GM21529 (cell line): ENCODE results near the gene PTGIR.
"Not testable (repeated sequence)": the region's sequence is repeated elsewhere in the genome, so short reads cannot be mapped to it uniquely, and the experiment has no call there.

Experiments used
- ATAC-seq: cut with Tn5 transposase; IDR thresholded peaks from one replicate; pipeline ENCODE4 v1.9.1; 2021; ENCODE audit not compliant: unreplicated experiment

PTGIR gene

DNA sequence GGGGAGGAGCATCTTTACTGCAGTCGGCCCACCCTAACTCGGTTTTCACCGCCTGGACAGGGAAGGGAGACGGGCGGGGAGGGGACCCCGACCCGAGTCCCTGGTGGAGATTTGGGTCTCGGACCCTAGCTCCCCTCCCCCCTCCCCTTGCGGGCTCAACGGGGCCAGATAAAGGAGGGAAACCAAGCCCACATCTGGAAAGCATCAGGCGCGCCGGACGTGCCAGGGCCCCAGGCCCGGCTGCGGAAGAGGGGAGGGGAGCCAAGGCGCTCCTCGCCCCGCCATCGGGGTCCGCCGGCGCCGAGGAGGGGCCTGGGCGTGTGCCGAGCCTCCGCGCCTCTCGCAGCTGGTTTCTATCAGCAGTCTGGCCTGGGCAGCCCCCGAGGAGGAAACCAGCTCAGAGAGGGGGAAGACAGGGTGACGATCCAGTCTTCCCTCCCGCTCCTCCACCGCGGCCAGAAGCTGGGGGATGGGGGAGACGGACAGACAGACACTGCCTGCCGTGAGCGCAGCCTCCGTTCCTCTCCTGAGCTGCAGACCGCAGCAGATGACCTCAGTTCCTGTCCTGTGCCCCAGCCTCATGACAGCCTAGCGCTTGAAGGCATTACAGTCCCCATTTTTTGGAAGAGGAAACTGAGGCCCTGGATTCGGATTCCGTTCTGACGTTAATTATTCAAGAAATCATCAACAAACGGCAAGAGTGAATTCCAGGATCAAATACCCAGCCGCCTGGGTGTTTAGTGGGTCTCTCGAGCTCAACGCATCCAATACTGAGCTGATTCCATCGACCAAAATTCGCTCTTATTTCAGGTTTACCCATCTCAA is 14.7 kb upstream of the PTGIR start:
- no peak for ATAC-seq

DNA sequence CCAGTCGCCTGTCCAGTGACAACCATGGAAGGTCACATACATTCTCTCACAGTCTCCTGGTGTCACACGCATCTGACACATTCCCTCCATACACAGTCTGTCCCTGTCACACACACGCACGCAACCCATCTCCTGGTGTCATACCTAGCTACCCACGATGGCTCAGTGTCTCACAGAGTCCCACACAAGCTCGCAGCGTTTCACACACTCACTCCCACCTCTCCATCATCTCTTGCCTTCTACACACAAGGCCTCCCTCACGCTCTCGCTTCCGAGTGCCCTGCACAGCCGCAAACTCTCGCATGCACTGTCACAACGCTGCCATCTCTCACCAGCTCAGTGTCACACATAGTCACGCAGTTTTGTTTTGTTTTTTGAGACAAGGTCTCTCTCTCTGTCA is 12.3 kb upstream of the PTGIR start:
- ATAC-seq = no peak

DNA sequence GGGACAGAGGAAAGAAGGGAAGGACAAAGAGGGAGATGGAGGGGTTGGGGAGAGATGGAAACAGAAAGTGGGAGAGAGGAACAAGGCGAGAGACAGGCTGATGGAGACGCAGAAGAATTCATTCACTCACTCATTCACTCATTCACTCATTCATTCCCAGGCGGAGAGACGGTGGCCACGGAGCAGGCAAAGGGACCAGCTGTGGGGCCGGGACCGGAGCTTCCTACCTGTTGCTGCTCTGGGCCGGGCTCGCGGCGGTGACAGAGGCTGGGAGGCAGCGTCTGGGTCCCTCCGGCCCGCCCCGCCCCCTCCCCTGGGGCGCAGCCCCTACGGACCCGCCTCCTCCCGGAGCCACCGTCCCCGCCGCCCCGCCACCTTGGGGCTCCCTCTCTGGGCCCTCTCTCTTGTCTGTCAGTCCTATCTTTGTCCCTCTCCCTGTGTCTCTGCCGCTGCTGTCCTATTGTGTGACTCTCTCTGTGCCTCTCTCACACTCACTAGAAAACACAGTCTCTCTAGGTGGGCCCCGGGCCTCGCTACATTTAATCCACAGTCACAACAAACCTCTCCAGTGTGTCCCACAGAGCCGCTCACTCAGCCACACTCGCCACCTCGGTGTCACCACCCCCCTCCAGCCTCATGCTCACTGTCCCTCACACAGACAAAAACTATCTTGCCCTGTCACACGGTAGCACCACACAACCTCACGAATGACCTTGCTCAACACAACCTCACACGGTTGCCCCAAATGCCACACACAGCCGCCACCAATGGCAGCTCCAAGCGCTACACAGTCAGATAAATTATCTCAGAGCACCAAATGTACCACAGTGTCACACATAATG is 11.3 kb upstream of the PTGIR start, which contains the start of gene GNG8:
Gene GNG8 (minus strand): TSS at position 283 of the 842 bp plus-strand sequence. CDS start 1,520 bp downstream, outside the sequence.
- no peak for ATAC-seq

DNA sequence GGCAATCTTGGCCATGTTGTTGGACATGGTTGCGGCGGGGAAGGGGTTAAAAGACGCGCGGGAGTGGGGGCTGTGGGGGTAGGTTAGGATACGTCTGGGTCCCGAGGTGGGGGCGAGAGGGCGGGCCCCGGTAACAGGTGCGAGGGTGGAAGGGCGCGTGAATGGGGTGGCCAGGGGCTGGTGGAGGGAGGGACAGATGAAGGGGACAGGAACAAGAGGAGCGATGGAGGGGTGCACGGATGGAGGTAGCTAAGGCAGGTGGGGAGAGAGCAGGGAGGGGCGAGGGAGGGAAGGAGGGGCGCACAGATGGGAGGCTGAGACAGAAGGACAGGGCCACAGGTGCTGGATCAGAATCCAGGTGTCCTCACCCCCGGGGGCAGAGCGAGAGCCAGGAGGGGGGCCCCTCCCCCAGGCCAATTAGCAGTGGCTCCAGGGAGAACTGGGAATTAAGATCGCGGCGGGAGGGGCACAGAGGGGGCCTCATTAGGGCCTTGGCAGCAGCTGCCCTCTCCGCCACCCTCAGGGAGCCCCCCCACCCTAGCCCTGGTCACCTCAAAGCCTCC is 9.8 kb upstream of the PTGIR start:
- no peak for ATAC-seq

DNA sequence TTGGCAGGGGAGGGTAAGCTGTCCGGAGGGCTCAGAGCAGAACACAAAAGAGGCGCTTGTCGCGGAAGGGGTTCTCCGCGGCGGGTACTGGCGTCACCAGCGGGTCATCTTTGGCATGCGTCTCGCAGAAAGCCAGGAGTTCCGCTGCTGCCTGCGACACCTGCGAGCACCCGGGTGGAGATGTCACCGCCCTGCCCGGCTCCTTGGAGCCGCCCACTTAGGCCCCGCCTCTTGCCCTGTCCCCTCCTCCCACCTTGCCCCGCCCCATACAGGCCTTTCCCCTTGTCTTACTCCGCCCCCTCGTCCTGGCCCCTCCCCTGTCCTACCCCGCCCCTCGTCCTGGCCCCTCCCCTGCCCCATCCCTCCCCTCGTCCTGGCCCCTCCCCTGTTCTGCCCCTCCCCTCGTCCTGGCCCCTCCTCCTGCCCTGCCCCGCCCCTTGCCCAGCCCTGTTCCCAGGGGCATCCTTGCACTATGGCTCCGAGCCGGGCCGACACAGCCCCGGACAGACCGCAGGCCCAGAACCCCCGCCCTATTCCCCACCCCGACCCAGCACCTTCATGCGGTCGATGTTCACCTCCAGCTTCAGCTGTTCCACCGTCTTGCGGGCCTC is 9.3 kb upstream of the PTGIR start:
- ATAC-seq = peak; percentile 58

DNA sequence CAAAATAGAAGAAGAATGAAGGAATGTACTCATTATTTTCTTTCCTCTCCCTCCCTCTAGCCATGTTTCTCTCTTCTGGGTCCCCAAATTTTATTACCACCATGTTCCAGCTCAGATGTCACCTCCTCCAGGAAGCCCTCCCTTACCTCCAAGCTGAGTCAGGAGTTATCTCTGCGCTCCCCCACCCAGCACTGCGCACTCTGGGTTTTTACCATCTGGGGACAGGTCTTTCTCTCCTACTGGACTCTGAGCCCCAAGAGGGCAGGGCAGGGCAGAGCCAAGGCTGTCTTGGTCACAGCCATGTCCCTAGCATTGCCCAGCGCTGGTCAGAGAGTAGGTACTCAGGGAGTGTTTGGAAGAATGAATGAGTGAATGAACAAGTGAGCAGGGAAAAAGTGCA is 8.2 kb upstream of the PTGIR start:
- ATAC-seq = no peak

DNA sequence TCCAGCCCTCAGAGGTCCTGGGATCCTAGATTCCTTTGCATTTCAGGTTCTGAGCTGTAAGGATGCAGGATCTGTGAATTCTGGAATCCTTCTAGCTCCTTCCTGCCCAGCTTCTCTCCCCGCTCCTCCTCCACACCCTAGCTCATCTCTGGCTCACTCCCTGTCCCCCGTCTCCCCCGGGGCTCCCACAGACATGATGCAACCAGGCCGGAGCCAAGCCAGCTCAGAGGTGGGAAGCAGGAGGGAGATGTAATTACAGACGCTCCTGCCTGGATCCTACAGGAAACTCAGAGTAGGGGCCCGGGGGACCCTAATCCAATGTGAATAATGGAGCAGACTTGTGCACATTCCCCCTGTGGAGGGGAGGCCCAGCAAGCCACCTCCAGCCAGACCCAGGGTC is 6.6 kb upstream of the PTGIR start:
- no peak for ATAC-seq

DNA sequence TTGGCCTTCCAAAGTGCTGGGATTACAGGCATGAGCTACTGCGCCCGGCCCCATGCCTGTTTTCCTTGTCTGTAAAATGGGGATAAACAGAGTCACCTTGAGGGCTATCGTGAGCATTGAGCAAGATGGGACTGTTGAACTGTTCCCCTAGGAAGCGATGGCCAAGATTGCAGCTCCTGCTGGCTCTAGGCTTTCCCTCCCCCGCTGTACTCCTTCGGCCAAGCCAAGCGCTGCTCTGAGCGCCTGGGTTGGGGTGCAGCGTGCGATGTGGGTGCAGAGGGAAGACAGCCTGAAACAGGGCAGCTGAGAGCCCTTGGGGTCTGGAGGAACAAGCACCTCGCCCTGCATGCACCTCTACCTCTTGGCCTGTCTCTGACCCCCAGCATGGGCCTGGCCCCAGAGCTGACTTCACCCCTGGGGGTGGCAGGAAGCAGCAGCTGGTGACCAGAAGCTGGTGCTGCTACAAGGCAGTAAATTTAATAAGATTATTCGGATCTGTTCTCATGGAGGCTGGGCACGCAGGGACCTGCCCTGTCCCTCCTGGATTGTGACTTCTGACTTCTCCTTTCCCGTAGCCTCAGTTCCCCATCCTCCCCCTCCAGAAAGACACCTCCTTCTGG is 5.8 kb upstream of the PTGIR start:
- ATAC-seq = no peak

DNA sequence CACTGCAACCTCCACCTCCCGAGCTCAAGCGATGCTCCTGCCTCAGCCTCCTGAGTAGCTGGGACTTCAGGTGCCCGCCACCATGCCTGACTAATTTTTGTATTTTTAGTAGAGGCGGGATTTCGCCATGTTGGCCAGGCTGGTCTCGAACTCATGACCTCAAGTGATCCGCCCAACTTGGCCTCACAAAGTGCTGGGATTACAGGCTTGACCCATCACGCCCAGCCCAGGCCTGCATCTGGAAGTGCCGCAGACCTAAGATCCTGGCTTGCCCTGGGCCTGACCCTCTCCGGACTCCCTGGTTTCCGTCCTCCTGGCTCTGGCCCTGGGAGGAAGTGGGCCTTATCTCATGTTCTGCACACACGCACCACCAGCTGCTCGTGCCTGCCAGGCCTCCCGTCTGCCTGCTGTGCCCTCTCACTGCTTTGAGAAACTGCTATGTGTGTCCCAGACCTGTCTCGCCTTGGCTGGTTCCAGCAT is 4.7 kb upstream of the PTGIR start:
- ATAC-seq = no peak

DNA sequence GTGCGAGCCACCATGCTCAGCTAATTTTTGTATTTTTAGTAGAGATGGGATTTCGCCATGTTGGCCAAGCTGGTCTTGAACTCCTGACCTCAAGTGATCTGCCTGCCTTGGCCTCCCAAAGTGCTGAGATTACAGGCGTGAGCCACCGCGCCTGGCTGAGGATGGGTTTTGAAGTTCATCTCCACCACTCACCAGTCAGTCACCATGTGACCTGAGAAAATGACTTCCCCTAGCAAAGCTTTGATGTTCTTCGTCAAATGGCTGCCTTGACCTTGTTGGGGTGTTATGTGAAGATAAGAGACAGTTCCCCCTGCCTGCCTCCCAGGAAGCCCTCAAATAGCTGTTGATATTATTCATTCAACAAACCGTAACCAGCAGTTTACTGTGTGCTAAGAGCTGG is 4.1 kb upstream of the PTGIR start:
- ATAC-seq = not testable (repeated sequence)

DNA sequence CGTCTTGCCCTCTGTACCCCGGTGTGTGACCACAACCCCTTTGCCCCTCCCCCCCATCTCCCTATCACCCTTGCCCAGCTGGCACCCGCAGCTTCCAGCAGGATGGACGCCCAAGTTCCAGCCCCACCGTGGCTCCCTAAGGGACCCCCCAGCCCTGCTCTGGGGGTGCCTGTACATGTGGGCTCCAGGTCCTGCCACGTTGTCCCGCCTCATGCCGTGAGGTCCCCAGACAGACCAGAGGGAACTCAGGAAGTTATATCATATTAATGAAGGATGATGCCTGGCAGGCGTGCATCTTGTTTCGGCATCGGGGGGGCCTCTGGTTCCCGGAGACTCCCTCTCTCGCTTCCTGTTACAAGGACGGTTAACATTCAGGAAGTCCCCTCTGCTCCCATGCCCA is 1.6 kb upstream of the PTGIR start:
- ATAC-seq = no peak

DNA sequence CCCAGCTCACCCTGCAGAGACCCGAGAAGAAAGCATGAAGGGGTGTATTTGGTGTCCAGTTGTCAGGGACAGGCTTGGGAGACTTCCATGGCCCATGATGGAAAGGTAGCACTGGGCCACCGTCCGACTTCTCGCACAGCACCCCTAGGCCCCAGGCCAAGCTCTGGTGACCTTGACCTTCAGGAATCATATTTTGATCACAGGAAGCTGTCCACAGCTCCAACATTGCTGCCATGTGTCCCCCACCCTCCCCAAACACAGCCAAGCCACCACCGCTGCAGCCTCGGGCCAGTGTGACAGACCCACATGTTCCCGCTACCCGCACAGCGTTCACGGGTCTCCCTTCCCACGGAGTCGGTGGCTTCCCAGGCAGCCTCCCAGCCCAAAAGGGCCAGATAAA is 842 bp upstream of the PTGIR start:
- ATAC-seq = no peak

DNA sequence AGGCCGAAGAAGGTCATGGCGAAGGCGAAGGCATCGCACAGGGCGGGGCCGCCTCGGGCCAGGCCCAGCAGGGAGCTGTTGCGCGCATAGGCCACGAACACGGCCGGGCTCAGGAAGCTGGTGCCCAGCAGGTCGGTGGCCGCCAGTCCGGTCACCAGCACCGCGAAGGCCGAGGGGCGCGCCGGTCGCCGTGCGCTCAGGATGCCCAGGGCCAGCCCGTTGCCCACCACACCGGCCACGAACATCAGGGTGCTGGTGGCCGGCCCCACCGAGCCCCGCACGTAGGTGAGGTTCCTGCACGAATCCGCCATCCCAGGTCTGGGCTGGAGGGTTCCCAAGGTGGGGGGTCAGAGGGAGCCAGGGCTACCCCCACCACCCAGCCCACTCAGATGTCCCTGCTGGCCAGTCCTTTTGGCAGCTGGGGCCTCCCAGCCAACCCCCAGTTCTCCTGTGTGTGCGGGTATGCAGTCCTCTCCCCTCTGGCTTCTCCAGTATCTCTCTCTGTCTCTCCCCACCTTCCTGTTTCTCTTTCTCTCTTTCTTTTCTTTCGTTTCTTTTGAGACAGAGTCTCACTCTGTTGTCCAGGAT is 880 bp downstream of the PTGIR start:
- ATAC-seq = no peak

DNA sequence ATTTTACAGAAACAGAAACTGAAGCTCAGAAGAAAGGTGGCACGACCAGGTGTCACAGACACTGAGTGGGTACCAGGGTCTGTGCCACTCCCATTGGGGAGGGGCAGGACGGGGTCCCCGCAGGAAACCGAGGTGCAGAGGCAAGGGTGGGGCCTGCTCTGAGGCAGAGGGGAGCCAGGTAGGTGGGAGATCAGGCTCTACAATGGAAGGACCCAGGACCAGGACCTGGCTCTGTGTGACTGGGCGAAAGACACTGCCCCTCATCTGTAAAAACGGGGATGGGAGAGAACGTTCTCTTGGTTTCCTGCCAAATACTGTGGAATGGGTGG is 2.8 kb downstream of the PTGIR start:
- ATAC-seq = no peak

DNA sequence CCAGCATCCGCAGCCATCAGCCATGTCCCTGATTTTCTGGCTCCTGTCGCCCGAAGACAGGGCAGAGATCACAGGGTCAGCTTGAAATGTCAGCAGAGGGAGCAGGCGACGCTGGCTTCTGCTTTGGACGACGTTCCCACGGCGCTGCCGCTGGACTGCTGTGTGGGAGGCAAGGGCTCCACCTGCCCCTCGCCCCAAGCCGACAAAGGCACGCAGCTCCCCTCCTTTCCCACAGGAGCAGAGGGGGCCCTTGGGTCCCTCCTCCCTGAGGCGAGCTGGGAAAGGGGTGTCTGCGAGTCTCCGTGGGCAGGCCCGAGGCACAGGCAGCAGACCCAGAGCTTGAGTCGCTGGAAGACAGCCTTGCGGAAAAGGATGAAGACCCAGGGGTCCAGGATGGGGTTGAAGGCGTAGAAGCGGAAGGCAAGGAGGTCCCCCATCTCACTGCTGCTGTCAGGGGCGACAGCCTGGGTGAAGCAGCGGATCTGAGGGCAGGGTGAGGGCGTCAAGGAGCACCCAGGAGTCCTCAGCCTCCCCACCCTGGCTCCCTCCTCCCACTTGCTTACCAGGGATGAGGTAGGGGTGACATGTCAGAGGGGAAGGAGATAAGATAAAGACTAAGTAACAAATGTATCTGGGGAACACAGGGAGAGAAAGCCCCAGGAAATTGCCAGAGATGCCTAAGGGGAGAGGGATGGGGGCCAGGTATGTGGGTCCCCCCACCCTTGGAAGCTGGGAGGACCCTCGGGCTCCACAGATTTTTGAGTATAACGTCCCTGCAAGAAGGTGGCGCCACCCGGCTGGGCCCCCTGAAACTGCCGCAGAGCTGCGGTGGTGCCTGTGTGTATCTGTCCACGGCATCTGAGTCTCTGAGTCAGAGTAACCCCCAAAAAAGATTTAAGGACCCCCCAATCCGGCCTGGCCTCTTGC is 3.4 kb downstream of the PTGIR start:
- ATAC-seq = no peak

DNA sequence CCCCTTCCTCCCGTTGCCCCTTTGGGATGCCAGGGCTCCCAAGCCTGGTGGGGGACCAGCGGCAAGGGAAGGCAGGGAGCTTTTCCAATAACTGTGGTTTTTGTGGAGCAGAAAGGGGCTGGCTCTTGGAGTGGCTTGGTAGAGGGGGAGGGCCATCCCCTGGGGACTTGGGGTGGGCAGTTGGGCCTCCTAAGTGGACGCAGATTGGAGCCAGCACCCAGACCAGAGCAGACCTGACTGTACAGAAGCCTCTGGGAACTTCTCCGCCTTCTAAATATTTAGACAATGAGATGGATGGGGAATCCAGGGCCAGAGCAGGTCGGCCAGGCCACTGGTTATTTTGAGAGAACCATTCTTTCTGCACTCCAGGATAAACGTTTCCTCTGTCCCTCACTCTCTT is 4.2 kb downstream of the PTGIR start:
- no peak for ATAC-seq

DNA sequence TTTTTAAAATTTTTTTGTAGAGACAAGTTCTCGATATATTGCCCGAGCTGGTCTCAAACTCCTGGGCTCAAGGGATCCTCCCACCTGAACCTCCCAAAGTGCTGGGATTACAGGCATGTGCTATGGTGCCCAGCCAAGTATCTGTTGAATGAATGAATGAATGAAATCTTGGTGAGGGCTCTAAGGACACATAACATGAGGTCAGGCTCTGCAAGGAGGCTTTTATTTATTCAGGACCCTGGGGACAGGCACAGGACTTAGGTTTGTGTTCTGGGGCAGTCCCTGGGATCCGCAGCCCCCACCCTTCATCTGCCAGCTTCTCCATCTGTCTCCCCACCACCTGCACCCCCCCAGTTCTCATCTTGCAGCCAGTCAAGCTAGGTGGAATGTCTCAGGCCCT is 4.6 kb downstream of the PTGIR start:
- no peak for ATAC-seq

DNA sequence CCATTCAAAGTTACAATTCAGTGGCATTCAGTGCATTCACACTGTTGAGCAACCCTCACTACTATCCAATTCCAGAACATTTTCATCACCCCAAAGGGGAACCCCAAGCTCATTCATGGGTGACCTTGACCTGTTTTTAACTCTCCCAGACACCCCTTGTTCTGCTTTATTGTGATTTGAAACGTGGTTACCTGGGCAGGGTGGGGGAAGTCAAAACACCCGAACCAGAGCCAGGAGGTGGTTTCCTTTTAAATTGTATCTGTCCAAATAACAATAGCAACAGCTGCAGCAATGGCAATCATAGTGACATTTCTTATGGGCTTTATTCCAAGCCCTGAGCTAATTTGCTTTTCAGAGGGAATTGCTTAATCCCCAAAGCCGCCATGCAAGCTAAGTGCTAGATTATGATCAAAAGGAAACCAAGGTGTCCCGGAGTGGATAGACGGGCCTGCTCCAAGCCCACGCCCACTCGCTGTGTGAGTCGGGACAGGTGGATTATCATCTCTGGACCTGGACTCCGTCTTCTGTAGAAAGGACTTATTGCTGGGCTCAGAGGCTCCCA is 6.1 kb downstream of the PTGIR start:
- peak; percentile 29 for ATAC-seq

DNA sequence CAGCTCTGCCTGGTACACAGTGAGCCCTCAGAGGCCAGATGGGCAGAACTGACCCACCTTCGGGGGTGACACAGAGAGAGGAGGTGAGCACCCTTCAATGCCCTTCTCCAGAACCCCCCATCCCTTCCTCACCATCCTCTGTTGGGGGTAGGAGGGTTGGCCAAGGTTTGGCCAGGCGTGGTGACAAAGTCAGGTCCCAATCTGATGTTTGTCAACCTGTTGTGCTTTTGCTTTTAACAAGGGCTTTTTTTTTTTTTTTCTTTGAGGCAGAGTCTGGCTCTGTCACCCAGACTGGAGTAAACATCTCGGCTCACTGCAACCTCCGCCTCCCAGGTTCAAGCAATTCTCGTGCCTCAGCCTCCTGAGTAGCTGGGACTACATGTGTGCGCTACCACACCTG is 7.3 kb downstream of the PTGIR start:
- no peak for ATAC-seq
